Measurements from ENCODE around the gene ITPR2.
"Not testable (repeated sequence)": the region's sequence is repeated elsewhere in the genome, so short reads cannot be mapped to it uniquely, and the experiment has no call there.

DNA sequence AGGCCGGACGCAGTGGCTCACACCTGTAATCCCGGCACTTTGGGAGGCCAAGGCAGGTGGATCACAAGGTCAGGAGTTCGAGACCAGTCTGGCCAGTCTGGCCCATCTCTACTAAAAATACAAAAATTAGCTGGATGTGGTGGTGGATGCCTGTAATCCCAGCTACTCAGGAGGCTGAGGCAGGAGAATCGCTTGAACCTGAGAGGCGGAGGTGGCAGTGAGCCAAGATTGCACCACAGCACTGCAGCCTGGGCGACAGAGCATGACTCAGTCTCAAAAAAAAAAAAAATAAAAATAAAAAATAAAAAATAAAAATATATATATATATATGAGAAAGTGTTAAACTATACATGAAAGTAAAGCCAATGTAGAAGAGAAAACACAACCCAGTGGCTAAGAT lies 228.2 kb downstream of the ITPR2 start:
- TF ChIP-seq, protein P1, sequence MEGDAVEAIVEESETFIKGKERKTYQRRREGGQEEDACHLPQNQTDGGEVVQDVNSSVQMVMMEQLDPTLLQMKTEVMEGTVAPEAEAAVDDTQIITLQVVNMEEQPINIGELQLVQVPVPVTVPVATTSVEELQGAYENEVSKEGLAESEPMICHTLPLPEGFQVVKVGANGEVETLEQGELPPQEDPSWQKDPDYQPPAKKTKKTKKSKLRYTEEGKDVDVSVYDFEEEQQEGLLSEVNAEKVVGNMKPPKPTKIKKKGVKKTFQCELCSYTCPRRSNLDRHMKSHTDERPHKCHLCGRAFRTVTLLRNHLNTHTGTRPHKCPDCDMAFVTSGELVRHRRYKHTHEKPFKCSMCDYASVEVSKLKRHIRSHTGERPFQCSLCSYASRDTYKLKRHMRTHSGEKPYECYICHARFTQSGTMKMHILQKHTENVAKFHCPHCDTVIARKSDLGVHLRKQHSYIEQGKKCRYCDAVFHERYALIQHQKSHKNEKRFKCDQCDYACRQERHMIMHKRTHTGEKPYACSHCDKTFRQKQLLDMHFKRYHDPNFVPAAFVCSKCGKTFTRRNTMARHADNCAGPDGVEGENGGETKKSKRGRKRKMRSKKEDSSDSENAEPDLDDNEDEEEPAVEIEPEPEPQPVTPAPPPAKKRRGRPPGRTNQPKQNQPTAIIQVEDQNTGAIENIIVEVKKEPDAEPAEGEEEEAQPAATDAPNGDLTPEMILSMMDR (IDR thresholded peaks at IDR 0.05; ENCODE audit: low read length), result not testable (repeated sequence)
- TF ChIP-seq EZH2phosphoT487 (IDR thresholded peaks at IDR 0.05; ENCODE audit: low read length), result not testable (repeated sequence)

Measured in MM.1S (cell line).